SK-N-SH treated with all-trans-retinoic acid at 6 μM for 48 hours (cell line): ENCODE measurements around the gene THSD7A.

ENCODE experiments used
- ATAC-seq: fragments of 200-7000 bp; cut with Tn5 transposase; 3 replicates; pipeline ENCODE4 v1.9.1; 2020; ENCODE audit warnings: mild to moderate bottlenecking, moderate library complexity
- ARNTL ChIP-seq: fragments of 450-650 bp; formaldehyde crosslinking; IDR thresholded peaks from 2 replicates; pipeline ENCODE4 v1.5.0; 2020; ENCODE audit warnings: low read depth, mild to moderate bottlenecking, moderate library complexity, borderline replicate concordance
- BACH2 ChIP-seq: fragments of 250-450 bp; sonication (Bioruptor Pico); IDR thresholded peaks from 2 replicates; pipeline ENCODE4 v1.9.0; 2021; ENCODE audit warnings: mild to moderate bottlenecking, borderline replicate concordance
- CREB5 ChIP-seq: fragments of 250-450 bp; sonication (Bioruptor Pico); IDR thresholded peaks from 2 replicates; pipeline ENCODE4 v1.5.1; 2020; ENCODE audit warnings: low read depth, mild to moderate bottlenecking, moderate library complexity
- CSDC2 ChIP-seq: fragments of 250-450 bp; sonication (Bioruptor Pico); IDR thresholded peaks from 2 replicates; pipeline ENCODE4 v1.5.0; 2020; ENCODE audit warnings: mild to moderate bottlenecking, moderate library complexity
- CSRNP3 ChIP-seq: fragments of 250-450 bp; sonication (Bioruptor Pico); IDR thresholded peaks from 2 replicates; pipeline ENCODE4 v1.5.1; 2021; ENCODE audit warnings: mild to moderate bottlenecking, moderate library complexity
- ESRRG ChIP-seq: fragments of 250-450 bp; sonication (Bioruptor Pico); IDR thresholded peaks from 2 replicates; pipeline ENCODE4 v1.6.1; 2021; ENCODE audit warnings: mild to moderate bottlenecking
- GLIS3 ChIP-seq: fragments of 250-450 bp; sonication (Bioruptor Pico); IDR thresholded peaks from 2 replicates; pipeline ENCODE4 v1.5.0; 2020; ENCODE audit warnings: mild to moderate bottlenecking, moderate library complexity
- ISL1 ChIP-seq: fragments of 250-450 bp; sonication (Bioruptor Pico); IDR thresholded peaks from 2 replicates; pipeline ENCODE4 v2.1.2; 2022; ENCODE audit warnings: mild to moderate bottlenecking, moderate library complexity
- OSR1 ChIP-seq: fragments of 250-450 bp; sonication (Bioruptor Pico); IDR thresholded peaks from 2 replicates; pipeline ENCODE4 v1.8.0; 2022; ENCODE audit warnings: moderate library complexity, mild to moderate bottlenecking, inconsistent platforms
- PATZ1 ChIP-seq: fragments of 250-450 bp; sonication (Bioruptor Pico); IDR thresholded peaks from 2 replicates; pipeline ENCODE4 v1.8.0; 2020; ENCODE audit warnings: mild to moderate bottlenecking, moderate library complexity, borderline replicate concordance
- POU6F1 ChIP-seq: fragments of 250-450 bp; sonication (Bioruptor Pico); IDR thresholded peaks from 2 replicates; pipeline ENCODE4 v1.8.0; 2021; ENCODE audit warnings: low read depth, mild to moderate bottlenecking, moderate library complexity, borderline replicate concordance
- PPARA ChIP-seq: fragments of 250-450 bp; sonication (Bioruptor Pico); IDR thresholded peaks from 2 replicates; pipeline ENCODE4 v1.5.0; 2020; ENCODE audit warnings: mild to moderate bottlenecking, borderline replicate concordance
- RARB ChIP-seq: fragments of 250-450 bp; sonication (Bioruptor Pico); IDR thresholded peaks from 2 replicates; pipeline ENCODE4 v1.8.0; 2021; ENCODE audit warnings: mild to moderate bottlenecking, moderate library complexity
- SNAI2 ChIP-seq: fragments of 250-450 bp; sonication (Bioruptor Pico); IDR thresholded peaks from 2 replicates; pipeline ENCODE4 v1.5.0; 2020; ENCODE audit warnings: mild to moderate bottlenecking, moderate library complexity
- TCF4 ChIP-seq: fragments of 250-450 bp; sonication (Bioruptor Pico); IDR thresholded peaks from 2 replicates; pipeline ENCODE4 v1.8.0; 2021; ENCODE audit warnings: mild to moderate bottlenecking, moderate library complexity, borderline replicate concordance
- TOX ChIP-seq: fragments of 250-450 bp; sonication (Bioruptor Pico); IDR thresholded peaks from 2 replicates; pipeline ENCODE4 v1.8.0; 2021; ENCODE audit warnings: mild to moderate bottlenecking, moderate library complexity, borderline replicate concordance
- TSHZ2 ChIP-seq: fragments of 250-450 bp; sonication (Bioruptor Pico); IDR thresholded peaks from 2 replicates; pipeline ENCODE4 v1.5.0; 2020; ENCODE audit warnings: mild to moderate bottlenecking, moderate library complexity
- ZC3H10 ChIP-seq: fragments of 250-450 bp; sonication (Bioruptor Pico); IDR thresholded peaks from 2 replicates; pipeline ENCODE4 v1.5.1; 2021; ENCODE audit warnings: mild to moderate bottlenecking, moderate library complexity
- ZFP3 ChIP-seq: fragments of 250-450 bp; sonication (Bioruptor Pico); IDR thresholded peaks from 2 replicates; pipeline ENCODE4 v1.5.0; 2020; ENCODE audit warnings: mild to moderate bottlenecking, moderate library complexity
- ZFP30 ChIP-seq: fragments of 450-650 bp; formaldehyde crosslinking; IDR thresholded peaks from 2 replicates; pipeline ENCODE4 v1.5.0; 2022; ENCODE audit warnings: mild to moderate bottlenecking, moderate library complexity
- ZNF565 ChIP-seq: fragments of 450-650 bp; formaldehyde crosslinking; conservative IDR thresholded peaks from 2 replicates; pipeline ENCODE4 v1.5.0; 2020; ENCODE audit warnings: low read depth, mild to moderate bottlenecking, moderate library complexity
- ZNF70 ChIP-seq: fragments of 450-650 bp; formaldehyde crosslinking; IDR thresholded peaks from 2 replicates; pipeline ENCODE4 v1.5.0; 2020; ENCODE audit warnings: mild to moderate bottlenecking, moderate library complexity
- ZNF8 ChIP-seq: fragments of 450-650 bp; formaldehyde crosslinking; IDR thresholded peaks from 2 replicates; pipeline ENCODE4 v1.5.0; 2020; ENCODE audit warnings: mild to moderate bottlenecking, moderate library complexity

The THSD7A gene

GRCh38 chr7:11424006-11424405 is 408.0 kb downstream of the THSD7A start:
- TF ChIP-seq TSHZ2 (no peak), ZNF565 (CRISPR knock-in tag) (no peak), ARNTL (CRISPR knock-in tag) (no peak), ZFP3 (CRISPR knock-in tag) (no peak), ESRRG (CRISPR knock-in tag) (no peak), ZNF8 (CRISPR knock-in tag) (no peak), ISL1 (CRISPR knock-in tag) (no peak), CSRNP3 (CRISPR knock-in tag) (no peak), BACH2 (CRISPR knock-in tag) (no peak), GLIS3 (CRISPR knock-in tag) (no peak), PPARA (CRISPR knock-in tag) (no peak), TOX (no peak), TCF4 (CRISPR knock-in tag) (no peak), CSDC2 (no peak), RARB (CRISPR knock-in tag) (no peak), PATZ1 (CRISPR knock-in tag) (no peak), ZNF70 (CRISPR knock-in tag) (no peak)
- TF ChIP-seq, all 23 proteins: peak for 0
- no peak for ATAC-seq

GRCh38 chr7:11420049-11420448 is 411.9 kb downstream of the THSD7A start:
- no peak for ATAC-seq
- no peak for TF ChIP-seq ESRRG (CRISPR knock-in tag)
- TF ChIP-seq ZNF565 (CRISPR knock-in tag): no peak
- no peak for TF ChIP-seq BACH2 (CRISPR knock-in tag)
- no peak for TF ChIP-seq POU6F1 (CRISPR knock-in tag)
- TF ChIP-seq ZNF8 (CRISPR knock-in tag): no peak
- TF ChIP-seq OSR1 (CRISPR knock-in tag): no peak
- no peak for TF ChIP-seq ARNTL (CRISPR knock-in tag)
- TF ChIP-seq TSHZ2: no peak
- no peak for TF ChIP-seq RARB (CRISPR knock-in tag)
- no peak for TF ChIP-seq ISL1 (CRISPR knock-in tag)
- no peak for TF ChIP-seq ZFP3 (CRISPR knock-in tag)
- no peak for TF ChIP-seq ZC3H10 (CRISPR knock-in tag)
- no peak for TF ChIP-seq ZNF70 (CRISPR knock-in tag)
- TF ChIP-seq SNAI2 (CRISPR knock-in tag): no peak
- no peak for TF ChIP-seq PATZ1 (CRISPR knock-in tag)
- no peak for TF ChIP-seq TCF4 (CRISPR knock-in tag)
- no peak for TF ChIP-seq CREB5
- TF ChIP-seq GLIS3 (CRISPR knock-in tag): no peak
- no peak for TF ChIP-seq ZFP30
